HG02642 (cell line): ENCODE measurements around the gene GSTM5.
"Not testable (repeated sequence)": the region's sequence is repeated elsewhere in the genome, so short reads cannot be mapped to it uniquely, and the experiment has no call there.

Source experiments
- ATAC-seq: cut with Tn5 transposase; IDR thresholded peaks from one replicate; pipeline ENCODE4 v1.9.1; 2021; ENCODE audit warnings: mild to moderate bottlenecking; ENCODE audit not compliant: unreplicated experiment, poor library complexity

The GSTM5 gene

GRCh38 chr1:109711593-109712320, at the start of gene GSTM5:
Gene GSTM5 (plus strand): TSS chr1:109712251. CDS start chr1:109712313, 62 bp downstream.
- ATAC-seq = not testable (repeated sequence)

DNA sequence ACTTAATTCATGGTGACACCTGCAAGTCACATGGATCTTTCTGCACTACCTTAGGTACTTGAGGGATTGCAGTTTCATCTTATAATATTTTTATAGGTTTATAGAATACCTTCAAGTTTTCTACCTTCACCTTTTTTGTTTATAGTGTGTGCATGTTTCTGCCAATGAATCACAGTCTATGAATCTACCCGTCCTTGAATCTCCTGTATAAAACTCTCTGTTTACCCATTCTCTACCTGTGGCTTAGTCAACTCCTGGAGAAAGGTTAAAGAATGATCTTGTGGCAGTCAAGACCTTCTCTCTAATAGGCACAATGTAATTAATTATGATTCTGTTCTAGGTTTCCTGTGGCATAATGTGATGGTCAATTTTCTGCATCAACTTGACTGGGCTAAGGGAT, 47.4 kb upstream of the GSTM5 start:
- ATAC-seq = no peak

DNA sequence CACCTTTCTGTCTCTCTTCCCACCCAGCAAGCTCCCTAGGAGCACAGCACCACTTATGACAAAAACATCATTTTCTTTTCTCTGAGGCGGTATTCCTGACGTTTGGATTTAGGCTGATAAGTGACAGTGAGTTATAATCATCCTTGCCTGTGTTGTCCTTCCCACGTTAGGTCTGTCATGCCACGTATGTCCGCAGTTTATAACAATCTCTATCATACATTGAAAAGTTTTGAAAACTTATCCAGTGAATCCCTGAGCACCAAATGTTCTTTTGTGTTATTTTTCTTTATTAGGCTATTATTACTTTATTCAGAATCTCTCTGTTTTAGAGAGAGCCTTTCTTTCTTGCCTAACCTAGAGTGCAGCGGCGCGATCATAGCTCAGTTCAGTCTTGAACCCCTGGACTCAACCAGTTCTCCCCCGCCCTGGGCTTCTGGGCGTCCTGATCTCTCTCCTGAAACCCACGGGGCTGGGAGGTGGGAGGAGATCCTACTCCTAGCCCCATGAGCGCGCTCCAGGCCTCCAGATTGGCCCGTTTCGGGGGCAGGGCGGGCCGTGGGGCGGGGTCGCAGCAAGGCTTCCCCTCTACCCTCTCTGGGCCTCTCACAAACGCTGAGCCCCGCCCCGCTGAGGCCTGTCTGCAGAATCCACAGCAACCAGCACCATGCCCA, 44.5 kb upstream of the GSTM5 start, which contains the start of gene GSTM2:
Gene GSTM2, plus strand, starts transcription at position 606 of the 671 bp plus-strand sequence. Its CDS starts 59 bp downstream, at position 665.
- peak; percentile 97 for ATAC-seq

- no peak for ATAC-seq
Measured at GRCh38 chr1:109668123-109668775, 43.8 kb upstream of the GSTM5 start.

DNA sequence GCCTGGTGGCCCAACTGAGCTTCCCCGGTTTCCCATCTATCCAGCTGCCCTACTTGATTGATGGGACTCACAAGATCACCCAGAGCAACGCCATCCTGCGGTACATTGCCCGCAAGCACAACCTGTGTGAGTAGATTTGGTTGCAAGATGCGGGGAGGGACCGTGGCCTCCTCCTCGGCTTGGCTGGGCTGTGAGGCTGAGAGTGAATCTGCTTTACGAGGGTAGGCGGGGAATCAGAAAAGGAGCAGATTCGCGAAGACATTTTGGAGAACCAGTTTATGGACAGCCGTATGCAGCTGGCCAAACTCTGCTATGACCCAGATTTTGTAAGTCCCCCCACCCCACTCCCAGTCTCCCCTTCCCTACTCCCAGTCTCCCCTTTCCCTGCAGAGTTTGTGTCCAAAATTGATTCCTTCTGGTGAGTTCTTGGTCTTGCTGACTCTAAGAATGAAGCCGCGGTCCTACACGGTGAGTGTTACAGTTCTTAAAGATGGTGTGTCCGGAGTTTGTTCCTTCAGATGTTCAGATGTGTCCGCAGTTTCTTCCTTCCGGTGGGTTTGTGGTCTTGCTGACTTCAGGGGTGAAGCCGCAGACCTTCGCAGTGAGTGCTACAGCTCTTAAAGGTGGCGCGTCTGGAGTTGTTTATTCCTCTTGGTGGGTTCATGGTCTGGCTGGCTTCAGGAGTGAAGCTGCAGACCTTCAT, 42.7 kb upstream of the GSTM5 start:
- ATAC-seq = no peak

- ATAC-seq = not testable (repeated sequence)
Measured at GRCh38 chr1:109669949-109670302, 42.1 kb upstream of the GSTM5 start.

DNA sequence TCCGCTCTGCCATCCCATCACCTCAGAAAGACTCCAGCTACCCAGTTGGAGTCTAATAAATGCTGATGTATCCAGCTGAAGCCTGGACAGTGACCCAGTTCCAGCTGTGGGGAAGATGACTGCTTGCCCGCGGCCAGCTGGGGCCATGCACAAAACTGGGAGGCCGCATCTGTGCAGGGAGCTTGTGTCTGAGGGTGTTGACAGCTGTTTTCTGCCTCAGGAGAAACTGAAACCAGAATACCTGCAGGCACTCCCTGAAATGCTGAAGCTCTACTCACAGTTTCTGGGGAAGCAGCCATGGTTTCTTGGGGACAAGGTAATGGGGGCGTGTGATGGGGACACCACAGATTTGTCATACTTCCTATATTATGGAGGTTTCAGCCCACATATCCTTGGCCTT, 41.0 kb upstream of the GSTM5 start:
- ATAC-seq = no peak

- not testable (repeated sequence) for ATAC-seq
Measured at GRCh38 chr1:109673861-109674260, 38.2 kb upstream of the GSTM5 start.

GRCh38 chr1:109676683-109677381, 35.2 kb upstream of the GSTM5 start:
- ATAC-seq = not testable (repeated sequence)

- ATAC-seq = no peak
Measured at GRCh38 chr1:109677459-109677858, 34.6 kb upstream of the GSTM5 start.

DNA sequence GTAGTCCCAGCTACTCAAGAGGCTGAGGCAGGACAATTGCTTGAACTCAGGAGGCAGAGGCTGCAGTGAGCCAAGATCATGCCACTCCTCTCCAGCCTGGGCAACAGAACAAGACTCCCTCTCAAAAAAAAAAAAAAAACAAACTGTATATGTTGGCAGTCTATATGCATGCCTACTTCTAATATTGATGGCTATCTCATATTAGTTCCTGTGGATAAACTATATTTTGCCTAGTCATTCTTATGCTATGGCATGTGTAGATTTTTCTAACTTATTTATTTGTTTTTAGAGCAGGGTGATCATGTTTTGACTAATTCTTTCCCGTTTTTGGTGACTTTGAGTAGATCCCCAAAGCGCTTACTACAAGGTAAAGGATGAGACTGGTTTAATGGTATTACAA, 33.4 kb upstream of the GSTM5 start:
- not testable (repeated sequence) for ATAC-seq

GRCh38 chr1:109684777-109685176, 27.3 kb upstream of the GSTM5 start:
- not testable (repeated sequence) for ATAC-seq

DNA sequence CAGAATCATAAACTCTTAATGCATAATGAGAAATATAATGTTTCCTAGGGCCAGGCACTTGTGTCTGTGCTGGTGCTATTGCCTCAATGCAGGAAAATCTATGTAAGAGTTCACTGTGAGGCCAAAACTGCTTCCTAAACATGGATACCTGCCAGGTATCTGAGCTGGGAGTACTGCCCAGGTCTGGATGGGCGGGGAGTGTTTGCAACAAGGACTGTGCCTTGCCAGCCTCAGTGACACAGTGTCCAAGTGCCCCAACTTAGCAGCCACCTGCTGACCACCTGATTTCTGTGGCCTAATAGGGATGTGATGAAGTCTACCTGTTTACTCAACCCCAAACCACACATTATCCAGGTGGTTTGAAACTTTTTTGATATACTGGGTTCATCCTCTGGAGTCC, 26.7 kb upstream of the GSTM5 start:
- ATAC-seq = not testable (repeated sequence)

DNA sequence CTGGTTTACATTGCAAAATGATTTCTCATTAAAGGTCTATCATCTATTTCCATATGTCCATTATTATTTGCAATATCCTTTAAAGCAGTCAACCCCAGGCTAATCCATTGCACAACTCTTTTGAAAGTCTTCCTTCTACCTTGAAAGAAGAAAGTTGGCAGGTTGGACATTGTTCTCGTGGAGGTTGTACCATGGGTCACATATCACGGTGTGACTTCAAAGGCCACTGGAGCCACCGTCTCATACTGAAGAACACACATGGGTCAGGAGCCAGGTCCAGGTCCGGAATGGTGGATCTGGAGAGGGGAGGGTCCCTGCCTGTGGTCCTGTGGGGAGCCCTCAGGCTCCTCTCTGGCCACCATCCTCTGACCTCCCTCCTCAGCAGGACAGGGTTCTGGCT, 26.2 kb upstream of the GSTM5 start:
- ATAC-seq = not testable (repeated sequence)

GRCh38 chr1:109687109-109687508, 24.9 kb upstream of the GSTM5 start:
- peak; percentile 2 for ATAC-seq

DNA sequence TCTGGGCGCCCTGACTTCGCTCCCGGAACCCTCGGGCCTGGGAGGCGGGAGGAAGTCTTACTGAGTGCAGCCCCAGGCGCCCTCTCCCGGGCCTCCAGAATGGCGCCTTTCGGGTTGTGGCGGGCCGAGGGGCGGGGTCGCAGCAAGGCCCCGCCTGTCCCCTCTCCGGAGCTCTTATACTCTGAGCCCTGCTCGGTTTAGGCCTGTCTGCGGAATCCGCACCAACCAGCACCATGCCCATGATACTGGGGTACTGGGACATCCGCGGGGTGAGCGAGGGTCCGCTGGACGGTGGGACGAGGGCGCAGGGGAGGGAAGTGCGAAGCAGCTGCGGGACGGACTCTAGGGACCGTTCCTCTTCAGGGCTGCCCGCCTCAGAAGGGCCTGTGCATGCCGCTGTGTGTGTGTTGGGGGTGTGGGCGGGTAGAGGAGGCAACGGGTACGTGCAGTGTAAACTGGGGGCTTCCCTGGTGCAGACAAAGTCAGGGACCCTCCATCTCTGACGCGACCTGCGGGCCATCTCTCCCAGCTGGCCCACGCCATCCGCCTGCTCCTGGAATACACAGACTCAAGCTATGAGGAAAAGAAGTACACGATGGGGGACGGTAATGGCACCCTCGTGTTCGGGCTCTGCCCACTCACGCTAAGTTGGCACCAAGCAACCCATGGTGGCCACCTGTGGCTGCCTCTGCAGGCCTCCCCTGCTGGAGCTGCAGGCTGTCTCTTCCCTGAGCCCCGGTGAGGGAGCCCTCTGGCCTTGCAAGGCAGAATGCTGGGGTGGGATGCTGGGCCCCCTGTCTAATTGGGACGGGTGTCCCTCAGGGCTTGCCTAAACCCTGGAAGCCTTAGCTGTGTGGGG, 24.2 kb upstream of the GSTM5 start, which contains the start of gene GSTM1:
Gene GSTM1, plus strand, starts transcription at position 177 of the 859 bp plus-strand sequence. Its CDS starts 57 bp downstream, at position 234.
- peak; percentile 98 for ATAC-seq

GRCh38 chr1:109689844-109690405, 22.1 kb upstream of the GSTM5 start:
- no peak for ATAC-seq

GRCh38 chr1:109691759-109692158, 20.3 kb upstream of the GSTM5 start:
- no peak for ATAC-seq

- not testable (repeated sequence) for ATAC-seq
Measured at GRCh38 chr1:109694400-109694799, 17.7 kb upstream of the GSTM5 start.
